ENCODE measurements around the gene IL3. TPM values are rescaled to one million over a fixed set of nuclear protein-coding genes. Genes with fewer than 3 reads are reported as not detected.

Gene IL3
- total RNA-seq, 1 donor from 2014 or later: 67.7 TPM

DNA sequence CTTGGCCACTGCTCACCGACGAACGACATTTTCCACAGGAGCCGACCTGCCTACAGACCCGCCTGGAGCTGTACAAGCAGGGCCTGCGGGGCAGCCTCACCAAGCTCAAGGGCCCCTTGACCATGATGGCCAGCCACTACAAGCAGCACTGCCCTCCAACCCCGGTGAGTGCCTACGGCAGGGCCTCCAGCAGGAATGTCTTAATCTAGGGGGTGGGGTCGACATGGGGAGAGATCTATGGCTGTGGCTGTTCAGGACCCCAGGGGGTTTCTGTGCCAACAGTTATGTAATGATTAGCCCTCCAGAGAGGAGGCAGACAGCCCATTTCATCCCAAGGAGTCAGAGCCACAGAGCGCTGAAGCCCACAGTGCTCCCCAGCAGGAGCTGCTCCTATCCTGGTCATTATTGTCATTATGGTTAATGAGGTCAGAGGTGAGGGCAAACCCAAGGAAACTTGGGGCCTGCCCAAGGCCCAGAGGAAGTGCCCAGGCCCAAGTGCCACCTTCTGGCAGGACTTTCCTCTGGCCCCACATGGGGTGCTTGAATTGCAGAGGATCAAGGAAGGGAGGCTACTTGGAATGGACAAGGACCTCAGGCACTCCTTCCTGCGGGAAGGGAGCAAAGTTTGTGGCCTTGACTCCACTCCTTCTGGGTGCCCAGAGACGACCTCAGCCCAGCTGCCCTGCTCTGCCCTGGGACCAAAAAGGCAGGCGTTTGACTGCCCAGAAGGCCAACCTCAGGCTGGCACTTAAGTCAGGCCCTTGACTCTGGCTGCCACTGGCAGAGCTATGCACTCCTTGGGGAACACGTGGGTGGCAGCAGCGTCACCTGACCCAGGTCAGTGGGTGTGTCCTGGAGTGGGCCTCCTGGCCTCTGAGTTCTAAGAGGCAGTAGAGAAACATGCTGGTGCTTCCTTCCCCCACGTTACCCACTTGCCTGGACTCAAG lies 14.6 kb downstream of the IL3 start:
- DNase-seq: peak; percentile 77
- no peaks in the 10 kb centered on the region for H3K9me3 Mint-ChIP-seq
- H3K27ac Mint-ChIP-seq: peak overlapping the region; percentile 92
- intact Hi-C loops (cut with micrococcal nuclease): loop anchor here (1.0 to 5.0 kb wide), 2 partner anchors 8 to 217 kb away; partner anchors contain the start of gene SLC22A4
- H3K27me3 Mint-ChIP-seq: no peaks in the 10 kb centered on the region
- H3K36me3 Mint-ChIP-seq (ENCODE audit: low read depth): peaks cover 33% of the 10 kb centered on the region
- peaks cover 86% of the 10 kb centered on the region for H3K4me1 Mint-ChIP-seq
- peak overlapping the region; percentile 80 for H3K4me3 Mint-ChIP-seq

DNA sequence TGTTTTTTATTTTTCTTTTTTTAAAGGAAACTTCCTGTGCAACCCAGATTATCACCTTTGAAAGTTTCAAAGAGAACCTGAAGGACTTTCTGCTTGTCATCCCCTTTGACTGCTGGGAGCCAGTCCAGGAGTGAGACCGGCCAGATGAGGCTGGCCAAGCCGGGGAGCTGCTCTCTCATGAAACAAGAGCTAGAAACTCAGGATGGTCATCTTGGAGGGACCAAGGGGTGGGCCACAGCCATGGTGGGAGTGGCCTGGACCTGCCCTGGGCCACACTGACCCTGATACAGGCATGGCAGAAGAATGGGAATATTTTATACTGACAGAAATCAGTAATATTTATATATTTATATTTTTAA lies 15.2 kb downstream of the IL3 start:
- Mint-ChIP-seq H3K4me3 (peak overlapping the region; percentile 80), H3K4me1 (peaks cover 83% of the 10 kb centered on the region), H3K36me3 (ENCODE audit: low read depth) (peaks cover 33% of the 10 kb centered on the region), H3K27me3 (no peaks in the 10 kb centered on the region), H3K27ac (peak overlapping the region; percentile 92), H3K9me3 (no peaks in the 10 kb centered on the region)
- DNase-seq: no peak
- intact Hi-C loops (cut with micrococcal nuclease): loop anchor here (1.0 kb wide), 1 partner anchor 8 kb away; no protein-coding TSS in a partner anchor

DNA sequence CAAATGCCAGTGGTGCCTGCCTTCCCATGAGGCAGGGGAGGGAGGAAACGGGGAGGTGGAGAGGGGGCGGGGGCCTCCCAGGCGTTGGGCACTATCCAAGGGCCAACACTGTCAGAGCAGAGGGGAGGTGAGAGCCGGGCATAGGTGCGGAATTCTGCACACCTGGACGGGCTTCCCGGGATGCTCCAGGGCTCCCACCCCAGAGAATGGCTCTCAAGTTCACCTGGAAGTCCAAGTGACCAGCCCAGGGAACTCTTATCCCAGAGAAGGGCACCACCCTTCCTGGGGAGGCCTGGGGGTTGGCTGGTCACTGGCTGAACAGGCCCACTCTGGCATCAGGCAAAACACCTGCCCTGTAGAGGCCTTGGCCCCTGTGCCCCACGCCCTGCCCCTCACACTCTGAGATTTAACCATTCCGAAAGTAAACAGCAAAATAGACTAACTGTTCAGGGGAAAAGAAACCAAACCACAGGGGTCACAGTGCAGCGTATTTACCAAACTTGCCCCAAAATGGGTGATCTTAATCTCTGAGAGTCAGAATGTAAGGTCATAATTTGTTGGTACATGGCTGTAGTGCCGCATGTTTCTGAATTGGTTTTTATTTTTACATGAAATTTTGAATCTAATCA lies 15.9 kb downstream of the IL3 start:
- intact Hi-C loops (cut with micrococcal nuclease): no loop called here
- H3K4me3 Mint-ChIP-seq: peak overlapping the region; percentile 80

DNA sequence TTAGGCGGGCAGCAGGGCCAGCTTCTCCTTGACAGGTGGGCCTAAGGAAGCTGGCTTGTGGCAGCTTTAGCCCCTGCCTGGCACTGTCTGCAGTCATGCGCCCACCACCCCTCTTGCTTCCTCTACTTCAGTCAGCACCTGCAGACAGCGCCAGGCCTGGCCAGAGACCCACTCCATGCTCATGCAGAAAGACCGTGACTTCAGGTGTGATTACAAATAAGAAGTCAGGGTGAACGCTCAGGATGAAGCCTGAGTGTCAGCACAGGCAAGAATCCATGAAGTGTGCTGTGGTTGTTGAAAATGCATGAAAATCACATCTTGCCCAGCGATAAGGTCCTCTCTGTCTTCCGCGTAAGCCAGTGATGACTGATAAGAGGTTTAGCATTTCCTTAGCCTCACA lies 16.5 kb downstream of the IL3 start:
- H3K9me3 Mint-ChIP-seq: no peaks in the 10 kb centered on the region
- H3K36me3 Mint-ChIP-seq (ENCODE audit: low read depth): peaks cover 34% of the 10 kb centered on the region
- peak overlapping the region; percentile 89 for H3K27ac Mint-ChIP-seq
- H3K27me3 Mint-ChIP-seq: no peaks in the 10 kb centered on the region
- H3K4me1 Mint-ChIP-seq: peaks cover 81% of the 10 kb centered on the region
- intact Hi-C loops (cut with micrococcal nuclease): no loop called here
- DNase-seq: no peak
- H3K4me3 Mint-ChIP-seq: peak overlapping the region; percentile 80

More for the DNA sequence above, 15.9 kb downstream of the IL3 start:
- no peak for DNase-seq
- Mint-ChIP-seq H3K4me1 (peaks cover 81% of the 10 kb centered on the region), H3K27ac (peak overlapping the region; percentile 89), H3K9me3 (no peaks in the 10 kb centered on the region), H3K36me3 (ENCODE audit: low read depth) (peaks cover 33% of the 10 kb centered on the region), H3K27me3 (no peaks in the 10 kb centered on the region)

DNA sequence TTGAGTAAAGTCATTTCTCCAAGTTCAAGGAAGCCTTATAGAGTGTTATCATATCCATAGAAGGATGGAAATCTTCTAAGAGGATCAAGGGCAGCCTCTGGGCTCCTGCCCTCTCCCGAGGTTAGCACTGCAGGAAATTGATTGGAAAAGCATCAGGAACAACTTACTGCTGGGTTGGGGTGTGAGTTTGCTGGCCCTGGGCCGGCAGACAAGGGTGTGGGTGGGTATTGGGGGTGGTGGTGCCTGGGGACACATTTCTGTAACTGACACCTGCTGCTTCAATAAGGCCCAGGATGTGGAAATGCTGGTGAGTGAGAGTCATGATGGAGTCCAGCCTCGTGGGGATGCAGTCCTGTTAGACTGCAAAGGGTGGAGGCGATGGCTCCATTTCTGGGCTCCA lies 18.6 kb downstream of the IL3 start:
- peaks cover 29% of the 10 kb centered on the region for H3K36me3 Mint-ChIP-seq (ENCODE audit: low read depth)
- DNase-seq: no peak
- H3K27me3 Mint-ChIP-seq: no peaks in the 10 kb centered on the region
- peaks cover 79% of the 10 kb centered on the region for H3K4me1 Mint-ChIP-seq
- intact Hi-C loops (cut with micrococcal nuclease): no loop called here
- H3K27ac Mint-ChIP-seq: peak overlapping the region; percentile 89
- H3K9me3 Mint-ChIP-seq: no peaks in the 10 kb centered on the region
- no peak overlapping the region for H3K4me3 Mint-ChIP-seq

DNA sequence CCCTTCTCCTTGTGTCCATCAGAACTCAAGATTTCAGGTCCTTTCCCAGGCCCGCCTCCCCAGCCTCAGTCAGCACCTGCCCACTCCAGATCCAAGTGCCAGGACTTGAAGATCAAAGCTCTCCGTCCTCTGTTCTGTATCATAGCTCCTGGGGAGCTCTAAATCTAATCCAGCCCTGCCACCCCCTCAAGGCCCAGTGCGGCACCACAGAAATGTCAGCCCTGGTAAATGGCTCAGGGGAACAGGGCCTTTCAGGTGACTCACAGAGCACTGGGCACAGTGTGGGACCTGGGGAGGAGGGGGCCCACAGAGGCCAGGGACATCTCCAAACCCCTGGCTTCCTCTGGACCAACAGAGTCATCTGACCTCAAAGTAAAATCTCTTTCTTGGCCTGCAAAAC lies 19.2 kb downstream of the IL3 start:
- Mint-ChIP-seq H3K36me3 (ENCODE audit: low read depth) (peaks cover 24% of the 10 kb centered on the region), H3K4me3 (no peak overlapping the region), H3K27ac (peak overlapping the region; percentile 72), H3K27me3 (no peaks in the 10 kb centered on the region), H3K9me3 (no peaks in the 10 kb centered on the region), H3K4me1 (peaks cover 78% of the 10 kb centered on the region)
- DNase-seq: no peak
- intact Hi-C loops (cut with micrococcal nuclease): no loop called here

DNA sequence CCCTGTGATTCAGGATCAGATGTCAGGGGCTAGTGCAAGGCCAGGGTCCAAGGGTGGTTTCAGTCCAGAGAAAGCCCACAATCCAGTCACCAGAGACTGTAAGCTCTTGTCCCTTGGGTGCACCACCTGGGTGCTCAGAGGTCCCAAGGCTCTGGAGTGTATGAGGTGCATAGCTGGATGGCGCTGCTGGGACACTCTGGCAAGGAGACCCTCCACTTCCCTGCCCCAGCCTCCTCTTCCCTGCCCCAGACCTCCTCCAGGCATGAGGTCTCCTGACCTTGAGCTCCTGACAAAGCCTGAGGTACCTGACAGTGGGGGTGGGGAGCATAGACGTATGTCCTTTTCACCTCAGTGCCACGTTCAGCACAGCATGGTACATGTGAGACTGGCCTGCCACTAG lies 20.1 kb downstream of the IL3 start:
- H3K36me3 Mint-ChIP-seq (ENCODE audit: low read depth): peaks cover 15% of the 10 kb centered on the region
- H3K4me1 Mint-ChIP-seq: peaks cover 79% of the 10 kb centered on the region
- H3K9me3 Mint-ChIP-seq: no peaks in the 10 kb centered on the region
- no peak overlapping the region for H3K4me3 Mint-ChIP-seq
- peak overlapping the region; percentile 72 for H3K27ac Mint-ChIP-seq
- intact Hi-C loops (cut with micrococcal nuclease): no loop called here
- H3K27me3 Mint-ChIP-seq: no peaks in the 10 kb centered on the region
- DNase-seq: no peak

DNA sequence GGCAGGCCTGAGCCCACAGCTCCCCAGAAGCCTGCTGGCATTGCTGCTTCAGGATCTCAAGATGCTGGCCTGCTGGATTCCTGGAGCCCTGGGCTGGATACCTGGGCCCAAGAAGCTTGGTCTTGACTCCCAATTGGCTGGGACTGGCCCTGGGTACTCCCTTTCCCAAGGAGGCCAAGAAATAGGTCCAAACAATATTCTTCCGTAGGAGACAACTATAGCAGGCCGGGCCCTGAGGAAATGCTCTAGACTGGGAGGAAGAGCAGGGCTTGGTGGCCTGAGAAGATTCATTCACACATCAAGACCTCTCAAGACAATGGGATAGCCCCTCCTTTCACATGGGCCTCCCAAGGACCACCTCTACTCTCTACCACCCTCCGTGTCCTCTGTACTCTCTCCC lies 21.0 kb downstream of the IL3 start:
- peak overlapping the region; percentile 81 for H3K27ac Mint-ChIP-seq
- DNase-seq: no peak
- H3K27me3 Mint-ChIP-seq: no peaks in the 10 kb centered on the region
- no peak overlapping the region for H3K4me3 Mint-ChIP-seq
- peaks cover 10% of the 10 kb centered on the region for H3K36me3 Mint-ChIP-seq (ENCODE audit: low read depth)
- intact Hi-C loops (cut with micrococcal nuclease): no loop called here
- peaks cover 81% of the 10 kb centered on the region for H3K4me1 Mint-ChIP-seq
- H3K9me3 Mint-ChIP-seq: no peaks in the 10 kb centered on the region

DNA sequence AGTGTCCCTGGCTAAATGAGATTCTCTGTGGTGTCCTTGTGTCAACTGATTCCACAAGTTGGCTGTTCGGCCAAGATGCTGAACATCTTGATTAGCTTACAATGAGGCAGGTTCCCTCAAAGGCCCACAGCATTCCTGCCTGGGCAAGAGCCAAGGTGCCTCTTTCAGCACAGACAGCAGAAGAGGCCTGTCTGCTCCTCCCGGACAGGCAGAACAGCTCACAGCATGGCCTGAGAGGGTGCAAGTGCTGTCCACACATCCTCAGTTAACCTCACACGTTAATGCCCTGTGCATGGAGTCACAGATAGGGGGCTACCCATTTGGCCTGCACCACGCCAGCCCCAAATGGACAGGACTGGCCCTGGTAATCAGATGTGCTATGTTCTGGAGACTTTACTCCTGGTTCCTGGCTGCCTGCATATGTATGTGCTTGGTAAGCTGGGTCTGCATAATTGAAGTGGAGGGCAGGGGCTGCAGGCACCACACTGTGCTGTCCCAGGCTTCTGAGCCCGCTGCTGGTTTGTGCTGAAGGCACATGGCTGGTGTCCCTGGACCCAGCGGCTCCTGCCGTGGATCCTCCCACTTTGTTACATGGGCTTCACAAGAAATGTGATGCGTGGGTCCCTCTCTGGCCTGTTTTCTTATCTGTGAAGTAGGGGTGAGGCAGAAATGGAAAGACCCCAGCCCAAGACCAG lies 22.0 kb downstream of the IL3 start:
- H3K27me3 Mint-ChIP-seq: no peaks in the 10 kb centered on the region
- no peak for DNase-seq
- H3K36me3 Mint-ChIP-seq (ENCODE audit: low read depth): peaks cover 3% of the 10 kb centered on the region
- intact Hi-C loops (cut with micrococcal nuclease): loop anchor here (1.0 to 2.0 kb wide), 4 partner anchors 7 to 28 kb away; no protein-coding TSS in a partner anchor
- no peak overlapping the region for H3K4me3 Mint-ChIP-seq
- H3K4me1 Mint-ChIP-seq: peaks cover 79% of the 10 kb centered on the region
- no peaks in the 10 kb centered on the region for H3K9me3 Mint-ChIP-seq
- H3K27ac Mint-ChIP-seq: peak overlapping the region; percentile 81

DNA sequence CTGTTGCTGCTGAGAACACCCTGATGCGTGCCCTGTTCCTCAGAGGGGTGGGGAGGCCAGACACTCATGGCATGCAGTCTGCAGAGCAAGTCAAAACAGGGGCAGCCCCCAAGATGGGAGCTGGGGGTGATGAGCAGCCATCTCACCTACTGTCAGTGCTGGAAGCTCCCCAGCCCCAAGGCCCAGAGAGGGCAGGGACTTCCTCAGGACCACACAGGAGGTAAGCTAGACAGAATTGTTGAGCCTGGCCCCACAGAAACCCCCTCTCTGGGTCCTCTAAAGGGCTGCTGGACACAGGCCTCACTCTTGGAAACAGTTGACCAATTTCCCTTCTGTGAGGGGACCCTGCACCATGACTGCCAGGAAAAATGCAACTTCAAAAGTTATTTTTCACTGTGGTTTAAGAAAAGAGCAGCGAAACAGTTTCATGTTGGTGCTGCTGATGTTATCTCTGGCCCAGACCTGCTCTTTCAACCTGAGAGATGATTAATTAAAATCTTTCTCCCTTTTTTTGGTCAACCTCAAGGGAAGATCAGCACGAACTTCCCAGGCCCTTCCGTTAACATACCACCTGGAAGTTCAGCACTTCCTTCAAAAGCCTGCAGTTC lies 22.7 kb downstream of the IL3 start:
- H3K36me3 Mint-ChIP-seq (ENCODE audit: low read depth): peaks cover 3% of the 10 kb centered on the region
- peak overlapping the region; percentile 42 for H3K4me3 Mint-ChIP-seq
- H3K4me1 Mint-ChIP-seq: peaks cover 72% of the 10 kb centered on the region
- no peaks in the 10 kb centered on the region for H3K27me3 Mint-ChIP-seq
- H3K9me3 Mint-ChIP-seq: no peaks in the 10 kb centered on the region
- DNase-seq: peak; percentile 76
- intact Hi-C loops (cut with micrococcal nuclease): loop anchor here (1.0 to 2.0 kb wide), 4 partner anchors 8 to 28 kb away; no protein-coding TSS in a partner anchor
- peak overlapping the region; percentile 81 for H3K27ac Mint-ChIP-seq

DNA sequence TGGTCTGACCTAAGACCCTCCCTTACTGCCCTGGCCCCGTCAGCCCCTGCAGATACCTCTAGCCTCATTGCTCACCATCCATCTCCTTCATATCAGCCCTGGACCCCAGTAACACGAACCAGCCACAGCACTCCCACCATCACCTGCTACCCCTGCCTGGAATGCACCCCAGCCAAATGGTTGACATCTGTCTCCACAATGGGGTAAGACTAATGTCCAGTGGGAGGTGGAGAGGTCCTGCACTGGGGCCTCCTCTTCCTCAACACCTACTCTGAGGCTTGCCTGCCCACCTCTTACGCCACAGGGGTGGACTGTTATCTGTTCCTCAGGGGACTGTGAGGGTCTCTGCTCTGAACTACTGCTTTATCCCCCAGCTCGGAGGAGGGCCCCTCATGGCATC lies 25.2 kb downstream of the IL3 start:
- Mint-ChIP-seq H3K4me1 (peaks cover 71% of the 10 kb centered on the region), H3K4me3 (no peak overlapping the region), H3K36me3 (ENCODE audit: low read depth) (peaks cover 9% of the 10 kb centered on the region), H3K27ac (peak overlapping the region; percentile 71), H3K27me3 (no peaks in the 10 kb centered on the region), H3K9me3 (peaks cover 15% of the 10 kb centered on the region)
- DNase-seq: no peak
- intact Hi-C loops (cut with micrococcal nuclease): loop anchor here (1.0 kb wide), 1 partner anchor 8 kb away; no protein-coding TSS in a partner anchor

DNA sequence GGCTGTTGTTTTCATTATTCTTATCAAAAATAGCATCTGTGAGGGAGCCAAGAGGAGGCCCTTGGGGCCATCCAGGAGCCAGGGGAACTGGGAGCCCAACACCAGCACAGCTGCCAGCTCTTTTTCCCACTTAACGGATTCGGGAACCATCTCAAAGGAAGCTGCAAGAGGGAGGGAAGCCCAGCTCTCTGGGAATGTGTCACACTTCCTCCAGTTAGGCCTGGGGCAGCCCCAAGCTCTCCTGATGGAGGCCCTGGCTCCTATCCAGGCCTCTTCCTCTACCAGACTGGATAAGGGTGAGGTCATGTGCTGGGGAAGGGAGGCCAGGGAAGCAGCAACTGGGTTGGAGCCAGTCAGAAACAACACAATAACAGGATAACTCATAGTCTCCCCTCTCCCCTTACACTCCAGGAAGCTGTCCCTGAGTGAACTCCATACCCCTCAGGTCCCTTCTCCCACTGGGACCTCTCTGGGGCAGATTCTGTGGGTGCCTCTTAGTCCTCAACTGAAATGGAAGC lies 25.9 kb downstream of the IL3 start:
- DNase-seq: no peak
- Mint-ChIP-seq H3K9me3 (peaks cover 15% of the 10 kb centered on the region), H3K4me3 (no peak overlapping the region), H3K36me3 (ENCODE audit: low read depth) (peaks cover 9% of the 10 kb centered on the region), H3K27ac (peak overlapping the region; percentile 71), H3K27me3 (no peaks in the 10 kb centered on the region), H3K4me1 (peaks cover 67% of the 10 kb centered on the region)
- intact Hi-C loops (cut with micrococcal nuclease): no loop called here

DNA sequence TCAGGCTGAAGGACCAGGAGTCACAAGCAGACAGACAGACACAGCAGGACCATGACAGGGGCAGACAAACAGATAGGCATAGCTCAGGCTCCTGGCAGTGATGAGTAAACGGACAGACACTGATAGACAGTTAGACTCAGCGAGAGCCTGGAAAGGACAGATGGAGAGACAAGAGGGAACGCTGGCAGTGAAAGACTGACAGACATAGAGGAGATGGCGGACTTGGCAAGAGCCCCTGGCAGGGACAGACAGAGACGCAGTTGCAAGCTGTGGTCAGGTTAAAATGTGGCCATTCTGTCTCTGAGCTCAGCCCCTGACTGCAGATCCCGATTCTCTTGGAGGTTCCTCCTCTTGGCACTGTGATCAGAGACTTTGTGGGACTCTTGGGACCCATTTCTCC lies 26.7 kb downstream of the IL3 start:
- Mint-ChIP-seq H3K36me3 (ENCODE audit: low read depth) (peaks cover 8% of the 10 kb centered on the region), H3K4me1 (peaks cover 60% of the 10 kb centered on the region), H3K4me3 (no peak overlapping the region), H3K9me3 (peaks cover 20% of the 10 kb centered on the region), H3K27me3 (no peaks in the 10 kb centered on the region), H3K27ac (peak overlapping the region; percentile 71)
- DNase-seq: no peak
- intact Hi-C loops (cut with micrococcal nuclease): no loop called here

Measured in activated CD4-positive, alpha-beta T cell treated with anti-CD3 and anti-CD28 coated beads, Interleukin-2, amount 10 ng/mL, durations not matched to agents 24 days and 14 days (primary cell).